ENCODE measurements around the gene ATXN7L1.

GRCh38 chr7:105874055-105874454 lies 2.3 kb downstream of the ATXN7L1 start:
- TF ChIP-seq POLR2A (IDR thresholded peaks at IDR 0.05; ENCODE audit: low read depth, low read length) (no peak), CEBPB (IDR thresholded peaks at IDR 0.05; ENCODE audit: low read depth, low read length) (no peak), SMC3 (IDR thresholded peaks at IDR 0.05; ENCODE audit: low read depth, low read length) (no peak), RCOR1 (IDR thresholded peaks at IDR 0.05; ENCODE audit: insufficient replicate concordance, low read length) (no peak), MAZ (IDR thresholded peaks at IDR 0.05; ENCODE audit: borderline replicate concordance, low read depth, low read length) (no peak), BHLHE40 (IDR thresholded peaks at IDR 0.05; ENCODE audit: low read depth, low read length) (no peak), MAFK (IDR thresholded peaks at IDR 0.05; ENCODE audit: low read depth, low read length) (no peak)
- TF ChIP-seq, protein P1, sequence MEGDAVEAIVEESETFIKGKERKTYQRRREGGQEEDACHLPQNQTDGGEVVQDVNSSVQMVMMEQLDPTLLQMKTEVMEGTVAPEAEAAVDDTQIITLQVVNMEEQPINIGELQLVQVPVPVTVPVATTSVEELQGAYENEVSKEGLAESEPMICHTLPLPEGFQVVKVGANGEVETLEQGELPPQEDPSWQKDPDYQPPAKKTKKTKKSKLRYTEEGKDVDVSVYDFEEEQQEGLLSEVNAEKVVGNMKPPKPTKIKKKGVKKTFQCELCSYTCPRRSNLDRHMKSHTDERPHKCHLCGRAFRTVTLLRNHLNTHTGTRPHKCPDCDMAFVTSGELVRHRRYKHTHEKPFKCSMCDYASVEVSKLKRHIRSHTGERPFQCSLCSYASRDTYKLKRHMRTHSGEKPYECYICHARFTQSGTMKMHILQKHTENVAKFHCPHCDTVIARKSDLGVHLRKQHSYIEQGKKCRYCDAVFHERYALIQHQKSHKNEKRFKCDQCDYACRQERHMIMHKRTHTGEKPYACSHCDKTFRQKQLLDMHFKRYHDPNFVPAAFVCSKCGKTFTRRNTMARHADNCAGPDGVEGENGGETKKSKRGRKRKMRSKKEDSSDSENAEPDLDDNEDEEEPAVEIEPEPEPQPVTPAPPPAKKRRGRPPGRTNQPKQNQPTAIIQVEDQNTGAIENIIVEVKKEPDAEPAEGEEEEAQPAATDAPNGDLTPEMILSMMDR (conservative IDR thresholded peaks at IDR 0.05; ENCODE audit: low read depth, low read length), result no peak

Measured in IMR-90 (cell line).